Stimulated activated CD4-positive, alpha-beta T cell treated with anti-CD3 and anti-CD28 coated beads, Interleukin-15, amount 100 ng/mL, for 48 hours (primary cell): Measurements from ENCODE around the gene P3H1.
"Not testable (repeated sequence)": the region's sequence is repeated elsewhere in the genome, so short reads cannot be mapped to it uniquely, and the experiment has no call there.

Experiments
- DNase-seq, 2 donors: peaks; one replicate each; pipeline ENCODE4 v3.0.0-alpha.2; 2020; ENCODE audit warnings: low read depth in 2 of 2

P3H1 gene

DNA sequence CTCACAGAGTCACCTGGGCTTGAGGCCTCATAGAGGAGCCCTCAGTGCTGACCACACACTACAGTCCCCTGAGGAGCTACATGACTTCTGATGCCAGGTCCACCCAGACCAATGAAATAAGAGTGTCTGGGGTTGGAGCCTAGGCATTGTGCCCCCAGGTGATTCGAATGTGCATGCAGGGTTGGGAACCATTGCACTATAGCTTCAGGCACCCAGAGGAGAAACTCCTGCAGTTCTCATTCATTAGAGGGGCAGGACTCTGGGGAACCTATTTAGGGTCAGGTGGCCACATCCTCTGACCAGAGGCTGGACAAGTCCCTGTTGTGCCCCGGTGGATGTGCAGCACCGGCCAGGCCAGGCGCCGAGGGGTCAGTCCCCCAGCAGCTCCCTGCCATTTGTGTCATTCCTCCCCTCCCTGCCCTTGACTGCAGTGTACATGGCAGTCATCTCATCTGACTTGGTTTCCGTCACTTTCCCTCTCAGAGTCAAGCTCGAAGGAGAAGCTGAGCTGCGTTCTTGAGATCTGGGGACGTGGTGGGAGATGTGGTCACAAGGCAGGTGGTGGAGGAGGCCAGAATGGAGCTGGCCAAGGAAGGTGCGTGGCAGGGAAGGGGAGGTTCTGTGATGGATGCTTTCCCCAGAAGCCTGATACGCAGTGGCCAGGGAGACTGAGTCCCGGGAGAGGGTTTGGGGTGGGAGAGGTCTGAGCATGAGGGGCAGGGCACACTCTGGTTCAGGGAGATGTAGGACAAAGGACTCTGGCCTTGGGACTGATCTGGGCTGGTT is 33.2 kb downstream of the P3H1 start:
- no peak for DNase-seq

DNA sequence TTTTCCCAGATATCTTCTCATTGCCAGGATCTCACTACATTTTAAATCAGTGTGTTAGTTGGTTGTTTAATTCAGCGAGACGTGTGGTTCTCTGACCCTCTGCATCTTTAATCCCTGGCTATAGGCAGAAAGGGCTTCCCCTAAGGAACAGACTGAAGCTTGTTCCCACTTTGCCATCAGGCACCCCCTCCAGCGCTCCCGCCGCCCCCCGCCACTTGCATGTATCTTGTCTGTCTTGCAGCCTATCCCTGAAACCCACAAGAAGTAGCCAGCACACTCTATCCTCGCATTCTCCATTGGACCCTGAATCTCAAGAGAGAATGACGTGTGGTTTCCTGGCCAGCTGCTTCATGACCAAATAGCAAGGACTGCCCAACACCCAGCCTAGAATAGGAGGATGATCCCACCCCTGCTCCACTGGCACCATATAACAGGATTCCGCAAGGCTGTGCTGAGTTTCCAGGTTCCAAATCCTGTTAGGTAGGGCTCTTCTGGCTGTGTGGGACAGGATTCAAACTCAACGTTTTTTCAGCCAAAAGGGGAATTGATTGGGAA is 34.6 kb downstream of the P3H1 start:
- no peak for DNase-seq

DNA sequence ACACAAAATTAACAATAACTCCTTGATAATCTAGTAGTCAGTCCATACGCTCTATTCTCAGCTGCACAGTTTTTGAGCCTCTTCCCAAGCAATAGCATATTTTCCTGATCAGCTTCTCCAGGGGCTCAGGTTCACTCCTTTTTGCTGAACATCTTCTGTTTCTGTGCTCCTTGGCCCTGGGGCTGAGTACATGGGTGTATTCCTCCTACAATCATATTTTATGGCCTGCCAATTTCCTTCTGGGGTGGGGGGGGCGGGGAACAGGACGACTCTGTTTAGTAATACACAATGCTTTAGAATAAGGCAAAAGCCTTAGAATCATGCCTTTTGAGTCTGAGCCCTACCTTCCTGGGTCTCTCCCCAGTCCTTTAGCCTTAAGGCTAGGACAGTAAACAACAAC is 35.2 kb downstream of the P3H1 start:
- DNase-seq: no peak

DNA sequence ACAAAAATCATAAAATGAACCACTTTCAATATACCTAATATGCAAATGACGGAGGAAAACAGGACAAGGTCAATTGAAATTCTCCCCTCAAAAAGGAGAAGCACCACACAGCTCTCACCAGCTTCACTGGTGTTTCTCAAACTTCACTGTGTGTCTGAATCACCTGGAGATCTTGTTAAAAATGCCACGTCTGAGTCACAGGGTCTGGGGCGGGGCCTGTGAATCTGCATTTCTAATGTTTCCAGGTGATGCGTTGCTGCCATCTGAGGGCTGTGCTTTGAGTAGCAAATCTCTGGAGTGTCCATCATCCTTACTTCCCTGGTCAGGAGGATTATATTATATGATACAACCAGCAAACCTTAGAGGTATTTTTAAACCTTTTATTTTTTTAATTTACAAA is 35.8 kb downstream of the P3H1 start:
- peak; percentile 48 to 58 for DNase-seq

DNA sequence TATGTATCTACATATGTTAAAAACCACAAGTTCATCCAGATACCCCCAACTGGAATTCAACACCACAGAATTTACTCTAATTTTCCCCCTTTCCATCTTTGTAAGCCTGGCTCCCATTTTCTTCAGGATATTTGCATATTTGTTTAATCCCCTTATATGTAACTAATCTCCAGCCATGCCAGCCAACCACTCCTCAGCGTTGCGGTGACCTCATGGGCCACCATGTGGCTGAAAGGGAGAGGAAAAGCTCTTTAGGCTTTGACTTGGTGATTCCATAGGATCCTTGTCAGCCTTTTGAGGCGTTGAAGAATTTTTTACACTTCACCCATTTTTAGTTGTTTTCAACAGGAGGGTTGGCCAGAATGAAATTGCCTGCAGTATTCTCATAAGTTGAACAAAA is 36.8 kb downstream of the P3H1 start:
- DNase-seq: no peak

DNA sequence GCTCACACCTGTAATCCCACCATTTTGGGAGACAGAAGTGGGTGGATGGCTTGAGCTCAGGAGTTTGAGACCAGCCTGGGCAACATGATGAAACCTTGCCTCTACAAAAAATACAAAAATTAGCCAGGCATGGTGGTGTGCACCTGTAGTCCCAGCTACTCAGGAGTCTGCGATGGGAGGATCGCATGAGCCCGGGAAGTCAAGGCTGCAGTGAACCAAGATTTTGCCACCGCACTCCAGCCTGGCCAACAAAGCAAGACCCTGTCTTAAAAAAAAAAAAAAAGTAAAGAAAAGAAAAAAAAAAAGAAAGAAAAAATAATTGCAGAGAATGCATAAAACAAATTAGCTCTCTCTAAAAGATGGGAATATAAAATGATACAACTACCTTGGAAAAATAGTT is 41.0 kb downstream of the P3H1 start:
- not testable (repeated sequence) for DNase-seq

DNA sequence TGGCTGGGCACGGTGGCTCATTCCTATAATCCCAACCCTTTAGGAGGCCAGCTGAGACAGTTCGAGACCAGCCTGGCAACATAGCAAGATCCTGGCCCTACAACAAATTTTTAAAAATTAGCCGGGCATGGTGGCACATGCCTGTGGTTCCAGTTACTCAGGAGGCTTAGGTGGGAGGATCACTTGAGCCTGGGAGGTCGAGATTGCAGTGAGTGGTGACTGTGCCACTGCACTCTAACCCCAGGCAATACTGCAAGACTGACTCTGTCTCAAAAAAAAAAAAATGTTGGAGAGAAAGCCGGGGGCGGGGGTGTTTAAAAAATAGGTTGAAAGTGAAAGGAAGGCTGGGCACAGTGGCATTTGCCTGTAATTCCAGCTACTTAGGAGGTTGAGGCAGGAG is 43.3 kb downstream of the P3H1 start:
- DNase-seq: no peak

DNA sequence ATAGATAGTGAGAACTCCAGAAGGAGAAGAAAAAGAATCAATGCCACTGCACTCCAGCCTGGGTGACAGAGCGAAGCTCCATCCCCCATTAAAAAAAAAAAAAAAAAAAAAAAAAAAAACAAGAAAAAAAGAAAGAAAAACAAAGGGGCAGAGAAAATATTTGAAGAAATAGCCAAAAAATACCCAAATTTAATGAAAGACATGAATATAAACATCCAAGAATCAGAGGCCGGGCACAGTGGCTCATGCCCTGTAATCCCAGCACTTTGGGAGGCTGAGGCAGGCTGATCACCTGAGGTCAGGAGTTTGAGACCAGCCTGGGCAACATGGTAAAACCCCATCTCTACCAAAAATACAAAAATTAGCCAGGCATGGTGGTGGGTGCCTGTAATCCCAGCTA is 44.4 kb downstream of the P3H1 start:
- not testable (repeated sequence) for DNase-seq

DNA sequence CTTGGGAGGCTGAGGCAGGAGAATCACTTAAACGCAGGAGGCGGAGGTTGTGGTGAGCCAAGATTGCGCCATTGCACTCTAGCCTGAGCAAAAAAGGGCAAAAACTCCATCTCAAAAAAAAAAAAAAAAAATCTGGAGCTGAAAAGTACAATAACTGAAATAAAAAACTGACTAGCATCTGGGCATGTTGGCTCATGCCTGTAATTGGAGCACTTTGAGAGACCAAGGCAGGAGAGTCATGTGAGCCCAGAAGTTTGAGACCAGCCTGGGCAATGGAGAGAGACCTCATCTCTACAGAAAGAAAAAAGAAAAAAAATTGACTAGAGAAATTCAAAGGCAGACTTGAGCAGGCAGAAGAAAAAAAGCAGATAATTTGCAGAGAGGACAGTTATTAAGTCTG is 44.9 kb downstream of the P3H1 start:
- no peak for DNase-seq

DNA sequence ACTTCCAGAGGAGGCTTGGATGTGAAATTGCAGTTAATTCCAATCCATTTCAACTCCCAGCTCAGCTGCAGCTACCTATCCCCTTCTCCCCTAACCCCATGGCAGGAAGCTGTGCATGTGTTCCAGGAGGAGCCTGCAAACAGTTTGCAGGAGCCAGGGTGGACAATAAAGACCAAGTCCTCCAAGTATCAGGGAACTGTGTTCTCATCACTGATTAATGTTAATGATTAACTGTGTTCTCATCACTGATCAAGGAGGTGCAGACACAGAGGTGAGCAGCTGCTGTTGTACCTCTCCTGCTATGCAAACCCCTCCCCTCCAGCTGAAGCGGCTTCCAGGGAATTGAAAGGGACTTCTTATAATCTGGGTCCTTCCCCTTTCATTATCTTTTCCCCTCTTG is 46.0 kb downstream of the P3H1 start:
- no peak for DNase-seq

DNA sequence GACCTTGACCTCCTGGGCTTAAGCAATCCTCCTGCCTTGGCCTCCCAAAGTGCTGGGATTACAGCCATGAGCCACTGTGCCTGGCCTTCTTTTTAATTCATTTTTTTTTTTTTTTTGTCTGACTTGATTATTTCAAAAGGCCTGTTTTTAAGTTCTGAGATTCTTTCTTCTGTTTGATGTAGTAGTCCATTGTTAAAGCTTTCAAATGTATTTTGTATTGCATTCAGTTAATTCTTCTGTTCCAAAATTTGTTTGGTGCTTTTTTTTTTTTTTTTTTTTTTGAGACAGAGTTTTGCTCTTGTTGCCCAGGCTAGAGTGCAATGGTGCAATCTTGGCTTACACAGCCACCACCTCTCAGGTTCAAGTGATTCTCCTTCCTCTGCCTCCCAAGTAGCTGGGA is 52.4 kb downstream of the P3H1 start:
- DNase-seq: not testable (repeated sequence)

DNA sequence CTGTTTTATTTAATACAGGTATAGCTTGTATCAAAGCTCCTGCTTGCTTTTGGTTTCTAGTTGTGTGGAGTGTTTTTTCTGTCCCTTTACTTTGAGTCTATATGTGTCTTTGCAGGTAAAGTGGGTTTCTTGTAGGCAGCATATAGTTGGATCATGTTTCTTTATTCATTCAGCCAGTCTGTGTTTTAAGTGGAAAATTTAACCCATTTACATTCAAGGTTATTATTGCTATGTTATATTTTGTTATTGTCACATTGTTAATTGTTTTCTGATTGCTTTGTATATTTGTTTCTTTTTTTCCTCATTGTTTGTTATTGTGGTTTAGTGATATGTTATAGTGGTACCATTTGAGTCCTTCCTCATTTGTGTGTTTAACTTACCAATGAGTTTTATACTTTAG is 53.5 kb downstream of the P3H1 start:
- no peak for DNase-seq

DNA sequence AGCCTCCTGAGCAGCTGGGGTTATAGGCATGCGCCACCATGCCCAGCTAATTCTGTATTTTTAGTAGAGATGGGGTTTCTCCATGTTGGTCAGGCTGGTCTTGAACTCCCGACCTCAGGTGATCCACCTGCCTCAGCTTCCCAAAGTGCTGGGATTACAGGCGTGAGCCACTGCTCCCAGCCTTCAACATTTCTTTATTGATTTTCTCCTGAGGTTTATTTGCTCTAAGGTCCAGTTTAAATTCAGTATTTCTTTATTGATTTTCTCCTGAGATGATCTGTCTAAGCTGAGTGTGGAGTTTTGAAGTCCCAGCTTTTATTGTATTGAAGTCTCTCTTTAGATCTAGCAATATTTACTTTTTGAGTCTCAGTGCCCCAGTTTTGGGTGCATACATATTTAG is 54.0 kb downstream of the P3H1 start:
- DNase-seq: not testable (repeated sequence)

DNA sequence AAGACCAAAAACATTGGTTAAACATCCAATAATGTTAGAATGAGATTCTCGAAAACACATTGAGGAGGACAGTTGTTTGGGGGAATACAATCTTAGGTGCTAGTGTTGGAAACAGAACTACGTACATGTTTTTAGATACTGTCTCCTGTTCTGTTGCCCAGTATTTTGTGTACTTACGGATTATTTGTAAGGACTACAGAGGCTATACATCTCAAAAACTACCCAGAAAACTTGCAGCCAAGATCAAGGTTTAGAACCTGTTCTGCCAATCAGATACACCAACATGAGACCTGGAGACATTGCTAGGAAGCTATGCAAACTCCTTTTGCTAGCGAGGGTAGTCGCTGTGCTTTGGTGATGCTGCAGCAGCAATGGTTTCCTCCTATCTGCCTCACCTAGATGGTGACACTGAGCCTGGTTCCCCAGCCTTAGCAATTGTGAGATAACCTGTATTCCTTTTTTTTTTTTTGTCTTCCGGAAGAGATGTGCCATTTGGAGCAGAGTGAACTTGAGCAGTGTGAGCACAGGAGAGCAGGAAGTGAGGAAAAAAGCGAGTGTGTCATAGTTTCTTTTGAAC is 62.9 kb downstream of the P3H1 start:
- no peak for DNase-seq

DNA sequence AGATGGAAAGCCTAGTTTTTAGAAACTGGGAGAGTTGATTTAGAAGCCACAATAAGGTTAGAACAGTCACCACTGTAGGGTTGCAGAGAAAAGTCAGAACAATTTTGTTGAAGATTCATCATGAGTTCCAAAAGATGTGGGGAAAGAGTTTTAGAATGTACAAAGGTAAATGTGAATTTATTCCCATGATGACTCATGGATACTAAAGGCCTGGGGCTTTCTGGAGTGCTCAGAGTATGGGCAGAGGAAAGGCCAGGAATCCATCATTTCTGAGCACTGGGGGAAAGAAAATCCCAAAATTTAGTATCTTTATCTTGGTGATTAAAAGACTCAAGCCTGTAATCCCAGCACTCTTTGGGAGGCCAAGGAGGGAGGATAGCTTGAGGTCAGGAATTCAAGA is 66.8 kb downstream of the P3H1 start:
- no peak for DNase-seq

DNA sequence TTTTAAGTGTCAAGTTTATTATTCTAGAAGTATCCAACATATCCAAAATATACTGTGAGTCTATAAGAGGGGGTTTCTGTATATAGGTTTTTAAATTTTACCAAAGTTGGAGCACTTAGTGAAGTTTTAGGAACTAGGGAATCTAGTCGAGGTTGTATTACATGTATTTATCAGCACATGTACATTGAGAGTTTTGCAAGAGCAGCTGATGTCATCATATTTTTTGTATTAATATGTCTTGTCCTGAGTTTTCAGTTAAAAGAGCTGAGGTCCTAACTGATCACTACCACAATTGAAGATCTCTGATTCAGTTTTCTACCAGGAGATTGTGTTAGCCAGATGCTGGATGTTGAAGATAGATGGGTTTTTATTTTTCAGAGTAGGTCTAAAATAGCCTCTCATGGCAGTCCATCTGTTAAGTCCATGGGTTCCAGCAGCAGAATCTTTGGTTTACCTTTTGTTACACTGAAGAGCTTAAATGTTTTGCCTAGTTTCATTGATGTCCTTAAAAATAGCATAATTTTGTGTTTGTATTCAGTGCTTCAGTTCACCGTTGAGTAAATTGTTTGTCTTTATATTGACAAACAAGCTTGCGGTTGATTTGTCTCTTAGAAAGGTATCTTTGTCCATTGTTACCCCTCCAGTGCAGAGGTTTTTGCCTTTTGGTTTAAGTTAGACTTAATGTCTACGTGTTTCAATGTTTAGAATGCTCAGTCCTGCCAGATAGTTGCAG is 68.6 kb downstream of the P3H1 start:
- DNase-seq: no peak
